LNCaP clone FGC (cell line): ENCODE results near the gene CAPS.

Experiments
- DNase-seq: peaks from one replicate; pipeline ENCODE4 v3.0.0-alpha.2; 2011; ENCODE audit warnings: low read depth
- H3K4me3 ChIP-seq: 2 replicates; pipeline ENCODE4 v1.5.1; 2011; ENCODE audit warnings: mild to moderate bottlenecking, low read depth, low read length, control low read depth
- TF ChIP-seq, protein P1 (sequence below): IDR thresholded peaks from 2 replicates; pipeline ENCODE4 v1.5.1; 2012; ENCODE audit warnings: mild to moderate bottlenecking; ENCODE audit not compliant: control insufficient read depth, insufficient read depth; ENCODE audit errors: extremely low read depth

Gene CAPS

DNA sequence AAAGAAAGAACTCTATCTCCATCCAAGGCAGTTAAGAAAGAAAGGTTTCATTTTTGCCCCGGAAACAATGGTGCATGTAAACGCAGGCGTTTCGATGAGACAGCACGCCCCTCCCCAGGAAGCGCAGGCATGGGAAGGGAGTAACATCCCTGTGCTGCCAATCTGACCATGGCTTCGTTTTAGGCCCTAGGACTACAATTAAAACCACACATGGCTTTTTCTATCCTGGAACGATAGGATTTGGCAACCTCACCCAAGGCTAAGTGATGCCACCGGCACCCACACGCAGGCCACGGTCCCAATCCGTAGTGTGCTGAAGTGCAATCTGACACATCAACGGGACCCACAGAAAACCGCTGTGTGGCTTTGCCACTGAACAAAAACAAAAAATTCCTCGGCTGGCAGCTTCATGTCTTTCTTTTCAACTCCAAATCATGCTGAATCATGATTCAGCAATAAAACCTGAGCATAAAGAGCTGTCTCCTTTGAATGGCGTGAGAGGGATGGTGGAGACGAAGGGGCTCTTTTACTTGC lies 39.7 kb downstream of the CAPS start:
- H3K4me3 ChIP-seq = no peak overlapping the region
- TF ChIP-seq, protein P1, sequence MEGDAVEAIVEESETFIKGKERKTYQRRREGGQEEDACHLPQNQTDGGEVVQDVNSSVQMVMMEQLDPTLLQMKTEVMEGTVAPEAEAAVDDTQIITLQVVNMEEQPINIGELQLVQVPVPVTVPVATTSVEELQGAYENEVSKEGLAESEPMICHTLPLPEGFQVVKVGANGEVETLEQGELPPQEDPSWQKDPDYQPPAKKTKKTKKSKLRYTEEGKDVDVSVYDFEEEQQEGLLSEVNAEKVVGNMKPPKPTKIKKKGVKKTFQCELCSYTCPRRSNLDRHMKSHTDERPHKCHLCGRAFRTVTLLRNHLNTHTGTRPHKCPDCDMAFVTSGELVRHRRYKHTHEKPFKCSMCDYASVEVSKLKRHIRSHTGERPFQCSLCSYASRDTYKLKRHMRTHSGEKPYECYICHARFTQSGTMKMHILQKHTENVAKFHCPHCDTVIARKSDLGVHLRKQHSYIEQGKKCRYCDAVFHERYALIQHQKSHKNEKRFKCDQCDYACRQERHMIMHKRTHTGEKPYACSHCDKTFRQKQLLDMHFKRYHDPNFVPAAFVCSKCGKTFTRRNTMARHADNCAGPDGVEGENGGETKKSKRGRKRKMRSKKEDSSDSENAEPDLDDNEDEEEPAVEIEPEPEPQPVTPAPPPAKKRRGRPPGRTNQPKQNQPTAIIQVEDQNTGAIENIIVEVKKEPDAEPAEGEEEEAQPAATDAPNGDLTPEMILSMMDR = no peak
- no peak for DNase-seq

DNA sequence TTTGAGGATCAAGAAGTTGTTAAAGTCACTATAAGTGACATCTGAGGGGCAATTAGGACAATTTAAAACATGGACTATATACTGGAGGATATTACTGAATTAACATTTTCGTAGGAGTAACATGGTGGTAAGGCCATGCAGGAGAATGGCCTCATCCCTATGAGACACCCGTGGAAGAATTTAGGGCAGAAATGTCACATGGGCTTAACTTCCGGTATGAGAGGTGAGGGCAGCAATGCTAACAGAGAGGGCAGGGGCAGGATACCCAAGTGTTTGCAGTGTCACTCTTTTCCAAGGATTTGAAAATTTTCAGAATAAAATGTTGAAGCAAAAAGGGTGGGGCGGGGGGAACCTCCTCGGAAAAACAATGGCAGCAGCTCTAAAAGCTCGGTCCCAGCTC lies 40.2 kb downstream of the CAPS start:
- TF ChIP-seq, protein P1 = no peak
- no peak for DNase-seq
- no peak overlapping the region for H3K4me3 ChIP-seq

DNA sequence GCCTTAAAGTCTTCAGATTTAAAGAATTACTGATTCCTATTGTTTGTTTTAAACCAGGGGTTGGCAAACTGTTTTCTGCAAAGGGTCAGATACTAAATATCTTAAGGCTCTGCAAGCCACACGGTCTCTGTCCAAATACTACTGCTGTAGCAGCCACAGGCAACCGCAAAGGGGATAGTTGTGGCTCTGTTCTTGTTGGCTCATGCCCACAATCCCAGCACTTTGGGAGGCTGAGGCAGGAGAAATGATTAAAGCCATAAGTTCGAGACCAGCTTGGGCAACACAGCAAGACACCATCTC lies 41.5 kb downstream of the CAPS start:
- TF ChIP-seq, protein P1 = no peak
- no peak overlapping the region for H3K4me3 ChIP-seq
- DNase-seq = no peak

DNA sequence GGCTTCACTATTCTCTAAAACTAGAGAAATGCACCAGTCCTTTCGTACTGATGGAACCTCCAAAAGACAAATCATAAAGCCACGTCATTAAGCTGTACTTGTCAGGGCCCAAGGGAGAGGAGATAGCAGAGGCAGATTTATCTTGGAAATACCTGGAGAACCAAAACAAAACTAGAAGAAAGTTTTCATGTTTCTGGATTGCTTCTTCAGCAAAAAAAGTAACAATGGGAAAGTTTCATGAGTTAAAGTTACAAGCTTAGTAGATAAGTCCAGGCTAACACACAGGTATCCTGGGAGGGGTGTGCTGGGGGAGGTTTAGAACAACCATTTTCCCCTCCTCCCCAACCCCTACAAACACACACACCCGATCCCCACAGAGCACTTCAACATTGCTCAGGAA lies 42.3 kb downstream of the CAPS start:
- no peak overlapping the region for H3K4me3 ChIP-seq
- DNase-seq = no peak
- TF ChIP-seq, protein P1 = no peak

DNA sequence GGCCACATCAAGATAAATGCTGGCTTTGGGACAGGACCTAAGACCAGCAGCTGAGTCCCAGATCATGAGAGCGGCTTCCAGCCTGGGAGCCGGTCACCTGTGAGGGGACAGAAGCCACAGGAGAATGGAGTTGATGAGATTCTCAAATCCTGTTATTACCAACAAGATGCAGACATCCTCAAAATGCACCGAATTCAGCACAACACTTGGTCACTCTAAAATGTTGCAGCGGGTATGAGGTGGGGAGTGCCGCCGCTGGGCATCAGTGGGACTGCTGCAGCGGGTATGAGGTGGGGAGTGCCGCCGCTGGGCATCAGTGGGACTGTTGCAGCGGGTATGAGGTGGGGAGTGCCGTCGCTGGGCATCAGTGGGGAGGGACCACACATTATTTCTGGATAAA lies 42.7 kb downstream of the CAPS start:
- H3K4me3 ChIP-seq = no peak overlapping the region
- no peak for DNase-seq
- TF ChIP-seq, protein P1 = no peak

DNA sequence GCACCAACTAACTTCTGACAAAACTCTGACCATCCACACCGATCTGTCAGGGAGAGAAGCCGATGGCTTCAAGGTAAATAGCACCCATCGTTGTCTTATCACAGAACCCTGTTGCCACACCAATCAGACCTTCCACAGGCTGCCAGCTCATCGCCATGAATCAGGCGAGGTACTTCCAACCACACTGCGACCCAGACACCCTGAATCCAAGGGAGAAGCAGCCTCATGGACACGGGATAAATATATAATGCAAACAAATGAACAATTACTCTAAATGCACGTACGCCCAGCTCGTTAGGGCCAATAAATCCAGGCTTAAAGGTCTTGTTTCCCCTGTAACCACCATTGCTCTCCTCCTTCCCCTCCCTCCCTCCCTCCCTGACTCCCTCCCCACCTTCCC lies 43.1 kb downstream of the CAPS start:
- no peak for DNase-seq
- TF ChIP-seq, protein P1 = no peak

DNA sequence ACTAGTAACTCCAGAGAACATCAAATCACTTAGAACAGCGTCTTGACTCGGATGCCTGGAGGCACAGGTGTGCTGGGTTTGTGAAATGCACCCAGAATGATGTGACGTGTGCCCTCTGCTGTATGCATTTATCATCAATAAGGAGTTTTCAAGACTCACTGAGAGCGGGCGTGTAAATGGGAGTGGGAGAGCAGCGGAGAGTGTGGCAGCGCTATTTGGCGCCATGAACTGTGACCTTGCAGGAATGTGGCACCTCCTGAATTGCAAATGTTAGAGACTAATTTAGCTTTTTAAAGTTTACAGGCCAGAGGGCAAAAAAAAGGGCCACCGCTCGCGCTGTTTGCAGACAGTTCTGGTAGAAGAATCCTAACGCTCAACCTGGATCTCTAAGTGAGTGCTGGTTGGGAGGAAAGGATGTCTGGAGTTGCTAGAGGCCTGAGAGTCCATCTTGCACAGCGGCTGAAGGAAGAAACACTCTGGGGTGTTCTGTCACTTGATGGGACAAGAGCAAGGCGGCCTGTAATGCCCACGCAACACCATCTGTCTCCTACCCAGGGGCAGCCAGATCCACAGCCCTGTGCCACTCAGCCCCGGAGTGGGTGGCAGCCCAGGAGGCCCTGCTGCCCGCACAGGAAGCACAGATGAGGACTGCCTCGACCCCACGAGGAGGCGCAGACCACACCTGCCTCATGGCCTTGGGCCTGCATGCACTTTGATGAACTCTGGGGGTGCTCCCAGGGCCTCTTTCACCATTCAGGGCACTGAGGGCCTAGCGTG lies 44.2 kb downstream of the CAPS start:
- TF ChIP-seq, protein P1 = no peak
- H3K4me3 ChIP-seq = no peak overlapping the region
- no peak for DNase-seq

More for the DNA sequence above, 43.1 kb downstream of the CAPS start:
- no peak overlapping the region for H3K4me3 ChIP-seq
